ENCODE data around the gene DNAJB8.

The DNAJB8 gene

GRCh38 chr3:128463771-128464170 lies 2.9 kb downstream of the DNAJB8 start:
- no peak for DNase-seq

GRCh38 chr3:128463354-128463753 lies 3.3 kb downstream of the DNAJB8 start:
- no peak for DNase-seq

- DNase-seq: no peak
Measured at GRCh38 chr3:128462931-128463330, 3.8 kb downstream of the DNAJB8 start.

GRCh38 chr3:128462341-128462910 lies 4.3 kb downstream of the DNAJB8 start:
- DNase-seq: no peak

- DNase-seq: no peak
Measured at GRCh38 chr3:128461731-128462130, 5.0 kb downstream of the DNAJB8 start.

- no peak for DNase-seq
Measured at GRCh38 chr3:128459461-128459820, 7.2 kb downstream of the DNAJB8 start.

- DNase-seq: no peak
Measured at GRCh38 chr3:128458746-128459460, 7.8 kb downstream of the DNAJB8 start.

GRCh38 chr3:128457937-128458336 lies 8.8 kb downstream of the DNAJB8 start:
- no peak for DNase-seq

- DNase-seq: no peak
Measured at GRCh38 chr3:128456776-128457715, 9.6 kb downstream of the DNAJB8 start.

- DNase-seq: no peak
Measured at GRCh38 chr3:128455786-128456748, 10.6 kb downstream of the DNAJB8 start.

- no peak for DNase-seq
Measured at GRCh38 chr3:128455116-128455515, 11.6 kb downstream of the DNAJB8 start.

GRCh38 chr3:128454310-128454618 lies 12.4 kb downstream of the DNAJB8 start:
- DNase-seq: no peak

- no peak for DNase-seq
Measured at GRCh38 chr3:128453501-128454309, 13.0 kb downstream of the DNAJB8 start.

GRCh38 chr3:128452678-128453275 lies 13.9 kb downstream of the DNAJB8 start:
- no peak for DNase-seq

GRCh38 chr3:128452120-128452519 lies 14.6 kb downstream of the DNAJB8 start:
- no peak for DNase-seq

GRCh38 chr3:128449111-128449638 lies 17.5 kb downstream of the DNAJB8 start:
- no peak for DNase-seq

- no peak for DNase-seq
Measured at GRCh38 chr3:128448491-128448890, 18.2 kb downstream of the DNAJB8 start.

- DNase-seq: no peak
Measured at GRCh38 chr3:128447561-128448013, 19.1 kb downstream of the DNAJB8 start.

- no peak for DNase-seq
Measured at GRCh38 chr3:128446821-128447220, 19.9 kb downstream of the DNAJB8 start.

- no peak for DNase-seq
Measured at GRCh38 chr3:128445357-128445756, 21.3 kb downstream of the DNAJB8 start.

GRCh38 chr3:128443771-128444170 lies 22.9 kb downstream of the DNAJB8 start:
- no peak for DNase-seq

Measured in cortex of kidney (tissue), 1 donor.